ENCODE data around the gene SLC20A1.

SLC20A1 gene

DNA sequence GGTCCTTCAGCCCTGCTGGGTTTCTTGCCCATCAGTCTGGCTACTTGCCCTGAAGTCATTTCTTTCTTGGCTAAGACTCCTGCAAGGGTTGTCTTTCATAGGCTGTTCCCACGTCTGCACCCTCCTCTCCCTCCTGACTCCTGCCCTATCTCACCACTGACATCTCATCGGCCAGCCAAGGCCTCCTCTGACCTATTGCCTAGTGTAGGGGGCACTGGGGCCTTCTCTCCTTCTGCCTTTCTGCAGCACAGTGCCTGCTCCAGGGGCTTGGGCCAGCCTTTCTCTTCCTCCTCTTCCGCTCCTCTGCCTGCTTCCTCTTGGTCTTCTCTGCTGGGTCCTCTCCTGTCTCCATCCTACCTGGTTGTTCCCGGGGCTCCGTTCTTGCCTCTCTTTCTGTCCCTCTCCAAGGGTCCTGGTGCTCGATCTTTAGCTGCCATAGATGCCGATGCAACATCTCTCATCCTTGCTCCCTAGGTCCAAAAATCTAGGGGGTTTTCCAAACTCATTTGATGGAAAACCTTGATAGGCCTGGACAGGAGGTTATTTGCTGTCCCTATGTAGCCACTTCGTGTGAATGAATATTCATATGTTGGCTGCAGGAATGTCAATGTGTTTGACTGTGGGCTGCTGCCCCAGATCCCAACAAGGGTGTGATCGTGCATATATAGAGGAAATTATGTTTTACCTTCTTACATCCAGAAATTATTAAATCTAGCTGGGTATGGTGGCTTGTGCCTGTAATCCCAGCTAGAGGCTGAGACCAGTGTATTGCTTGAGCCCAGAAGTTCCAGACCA lies 65.4 kb downstream of the SLC20A1 start:
- Histone ChIP-seq H3K9me2 (replicated peaks; ENCODE audit: insufficient read depth, low read length) (no peaks in the 10 kb centered on the region), H3F3A (ENCODE audit: insufficient read depth) (no peaks in the 10 kb centered on the region), H3K27ac (ENCODE audit: low read depth, low read length) (no peak overlapping the region), H2AFZ (ENCODE audit: low read depth, low read length, severe bottlenecking) (no peak overlapping the region), H3K79me2 (ENCODE audit: insufficient read depth, low read length) (no peaks in the 10 kb centered on the region), H3K9ac (ENCODE audit: low read length) (no peak overlapping the region), H3K36me3 (ENCODE audit: low read length) (no peaks in the 10 kb centered on the region), H3K9me3 (ENCODE audit: insufficient read depth, low read length) (no peaks in the 10 kb centered on the region), H3K4me3 (ENCODE audit: insufficient read depth, low read length, poor library complexity, severe bottlenecking) (no peak overlapping the region), H3K4me2 (ENCODE audit: low read depth, low read length, poor library complexity, severe bottlenecking) (no peak overlapping the region), H4K20me1 (ENCODE audit: low read depth, low read length) (no peaks in the 10 kb centered on the region), H3K27me3 (ENCODE audit: low read length) (no peaks in the 10 kb centered on the region)
- TF ChIP-seq, protein P1, sequence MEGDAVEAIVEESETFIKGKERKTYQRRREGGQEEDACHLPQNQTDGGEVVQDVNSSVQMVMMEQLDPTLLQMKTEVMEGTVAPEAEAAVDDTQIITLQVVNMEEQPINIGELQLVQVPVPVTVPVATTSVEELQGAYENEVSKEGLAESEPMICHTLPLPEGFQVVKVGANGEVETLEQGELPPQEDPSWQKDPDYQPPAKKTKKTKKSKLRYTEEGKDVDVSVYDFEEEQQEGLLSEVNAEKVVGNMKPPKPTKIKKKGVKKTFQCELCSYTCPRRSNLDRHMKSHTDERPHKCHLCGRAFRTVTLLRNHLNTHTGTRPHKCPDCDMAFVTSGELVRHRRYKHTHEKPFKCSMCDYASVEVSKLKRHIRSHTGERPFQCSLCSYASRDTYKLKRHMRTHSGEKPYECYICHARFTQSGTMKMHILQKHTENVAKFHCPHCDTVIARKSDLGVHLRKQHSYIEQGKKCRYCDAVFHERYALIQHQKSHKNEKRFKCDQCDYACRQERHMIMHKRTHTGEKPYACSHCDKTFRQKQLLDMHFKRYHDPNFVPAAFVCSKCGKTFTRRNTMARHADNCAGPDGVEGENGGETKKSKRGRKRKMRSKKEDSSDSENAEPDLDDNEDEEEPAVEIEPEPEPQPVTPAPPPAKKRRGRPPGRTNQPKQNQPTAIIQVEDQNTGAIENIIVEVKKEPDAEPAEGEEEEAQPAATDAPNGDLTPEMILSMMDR (IDR thresholded peaks at IDR 0.05; ENCODE audit: insufficient read depth, low read length, poor library complexity, severe bottlenecking): no peak
- TF ChIP-seq EZH2phosphoT487 (conservative IDR thresholded peaks at IDR 0.05; ENCODE audit: low read length): no peak

DNA sequence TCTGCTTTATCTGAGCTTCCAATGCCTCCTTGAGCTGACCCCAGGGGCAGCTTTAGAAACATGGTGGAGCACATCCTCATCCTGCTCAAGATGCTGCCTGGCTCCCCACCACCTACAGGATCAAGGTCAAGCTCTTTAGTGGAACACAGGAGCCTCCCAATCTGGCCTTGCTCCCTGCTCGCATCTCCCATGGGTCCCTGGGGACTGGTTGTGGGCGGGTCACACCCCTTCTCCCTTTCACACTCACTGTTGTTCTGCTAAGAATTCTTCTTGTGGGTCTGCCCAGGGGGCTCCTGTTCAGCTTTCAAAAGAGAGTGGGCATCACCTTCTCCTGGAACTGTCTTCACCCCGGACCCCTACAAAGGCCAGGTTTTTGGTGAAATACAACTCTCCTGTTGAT lies 66.7 kb downstream of the SLC20A1 start:
- H3K4me2 ChIP-seq (ENCODE audit: low read depth, low read length, poor library complexity, severe bottlenecking): no peak overlapping the region

DNA sequence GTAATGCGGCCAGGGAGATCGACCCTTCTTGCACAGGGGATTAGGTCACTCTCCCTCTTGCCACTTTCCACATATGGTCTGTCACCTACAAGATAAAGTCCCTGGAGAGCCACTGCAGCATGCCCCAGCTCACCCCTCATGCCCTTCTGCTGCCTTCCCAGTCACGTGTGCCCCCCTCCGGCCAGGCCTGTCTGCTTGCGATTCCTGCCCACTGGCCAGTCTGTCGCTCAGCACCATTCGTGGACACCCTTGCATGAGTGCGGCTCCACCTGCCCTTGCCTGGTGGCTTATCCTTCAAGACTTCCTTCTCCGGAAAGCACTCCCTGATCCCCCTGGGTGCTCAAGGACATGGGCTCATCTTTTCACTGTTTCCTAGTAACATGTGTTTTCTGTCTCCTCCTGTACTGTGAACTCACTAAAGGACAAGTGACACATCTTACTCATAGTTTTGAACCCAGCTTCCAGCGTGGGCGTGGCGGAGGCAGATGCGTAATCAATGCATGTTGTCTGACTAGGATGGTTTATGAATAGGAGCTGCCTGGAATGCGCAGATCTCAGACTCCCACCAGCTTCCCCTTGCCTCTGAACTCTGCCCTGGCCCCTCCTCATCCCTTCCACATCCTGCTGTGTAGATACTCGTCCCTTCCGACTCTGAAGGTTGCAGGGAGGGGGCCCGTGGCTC lies 67.3 kb downstream of the SLC20A1 start:
- Histone ChIP-seq H3K27ac (ENCODE audit: low read depth, low read length) (no peak overlapping the region), H3K4me2 (ENCODE audit: low read depth, low read length, poor library complexity, severe bottlenecking) (no peak overlapping the region), H2AFZ (ENCODE audit: low read depth, low read length, severe bottlenecking) (no peak overlapping the region), H3K9ac (ENCODE audit: low read length) (no peak overlapping the region), H3K9me3 (ENCODE audit: insufficient read depth, low read length) (no peaks in the 10 kb centered on the region), H3F3A (ENCODE audit: insufficient read depth) (no peaks in the 10 kb centered on the region), H4K20me1 (ENCODE audit: low read depth, low read length) (no peaks in the 10 kb centered on the region), H3K79me2 (ENCODE audit: insufficient read depth, low read length) (no peaks in the 10 kb centered on the region), H3K4me3 (ENCODE audit: insufficient read depth, low read length, poor library complexity, severe bottlenecking) (no peak overlapping the region), H3K9me2 (replicated peaks; ENCODE audit: insufficient read depth, low read length) (no peaks in the 10 kb centered on the region), H3K36me3 (ENCODE audit: low read length) (no peaks in the 10 kb centered on the region), H3K27me3 (ENCODE audit: low read length) (no peaks in the 10 kb centered on the region)
- TF ChIP-seq, protein P1 (IDR thresholded peaks at IDR 0.05; ENCODE audit: insufficient read depth, low read length, poor library complexity, severe bottlenecking): no peak
- no peak for TF ChIP-seq EZH2phosphoT487 (conservative IDR thresholded peaks at IDR 0.05; ENCODE audit: low read length)

More for the DNA sequence above, 66.7 kb downstream of the SLC20A1 start:
- no peaks in the 10 kb centered on the region for H3K9me2 ChIP-seq (replicated peaks; ENCODE audit: insufficient read depth, low read length)
- no peaks in the 10 kb centered on the region for H4K20me1 ChIP-seq (ENCODE audit: low read depth, low read length)
- H3K36me3 ChIP-seq (ENCODE audit: low read length): no peaks in the 10 kb centered on the region
- H3K9me3 ChIP-seq (ENCODE audit: insufficient read depth, low read length): no peaks in the 10 kb centered on the region
- no peaks in the 10 kb centered on the region for H3F3A ChIP-seq (ENCODE audit: insufficient read depth)
- H2AFZ ChIP-seq (ENCODE audit: low read depth, low read length, severe bottlenecking): no peak overlapping the region
- no peaks in the 10 kb centered on the region for H3K27me3 ChIP-seq (ENCODE audit: low read length)
- no peak overlapping the region for H3K9ac ChIP-seq (ENCODE audit: low read length)
- H3K79me2 ChIP-seq (ENCODE audit: insufficient read depth, low read length): no peaks in the 10 kb centered on the region
- H3K27ac ChIP-seq (ENCODE audit: low read depth, low read length): no peak overlapping the region
- no peak for TF ChIP-seq EZH2phosphoT487 (conservative IDR thresholded peaks at IDR 0.05; ENCODE audit: low read length)
- TF ChIP-seq, protein P1 (IDR thresholded peaks at IDR 0.05; ENCODE audit: insufficient read depth, low read length, poor library complexity, severe bottlenecking): no peak
- no peak overlapping the region for H3K4me3 ChIP-seq (ENCODE audit: insufficient read depth, low read length, poor library complexity, severe bottlenecking)

Measured in SU-DHL-6 (cell line).